GM10266 (cell line): ENCODE results near the gene MAP3K1.

Experiments used
- DNase-seq: peaks from one replicate; pipeline ENCODE4 v3.0.0; 2012; ENCODE audit errors: extremely low spot score
- CTCF ChIP-seq: IDR thresholded peaks from 2 replicates; pipeline ENCODE4 v1.5.1; 2012; ENCODE audit warnings: mild to moderate bottlenecking, low read depth; ENCODE audit not compliant: control insufficient read depth, insufficient read depth; ENCODE audit errors: missing control alignments

MAP3K1 gene

DNA sequence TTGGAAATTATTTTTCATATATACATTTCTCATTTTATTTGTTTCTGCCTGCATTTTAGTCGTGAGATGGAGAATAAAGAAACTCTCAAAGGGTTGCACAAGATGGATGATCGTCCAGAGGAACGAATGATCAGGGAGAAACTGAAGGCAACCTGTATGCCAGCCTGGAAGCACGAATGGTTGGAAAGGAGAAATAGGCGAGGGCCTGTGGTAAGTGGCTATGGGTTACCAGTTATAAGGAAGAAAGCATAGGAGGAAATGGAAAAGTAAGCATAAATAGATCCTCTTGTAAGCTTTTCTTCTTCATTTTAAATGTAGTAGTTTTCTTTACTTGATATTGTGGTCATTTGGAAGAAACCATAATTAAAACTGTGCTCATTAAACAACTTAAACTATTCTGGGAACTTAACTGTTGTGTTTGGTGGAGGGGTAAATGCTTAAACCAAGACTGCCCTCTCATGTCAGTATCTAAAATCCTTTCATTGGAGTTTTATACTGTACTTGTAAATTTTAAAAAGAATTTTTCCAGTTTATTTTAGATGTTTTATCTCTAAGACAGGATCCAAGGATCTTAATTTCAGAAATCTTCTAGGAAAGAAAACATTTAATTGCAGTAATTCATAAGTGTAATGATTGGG lies 41.3 kb downstream of the MAP3K1 start:
- DNase-seq: no peak

GRCh38 chr5:56858777-56859442 lies 43.6 kb downstream of the MAP3K1 start:
- no peak for TF ChIP-seq CTCF
- DNase-seq: no peak

More for the DNA sequence above, 41.3 kb downstream of the MAP3K1 start:
- TF ChIP-seq CTCF: no peak

DNA sequence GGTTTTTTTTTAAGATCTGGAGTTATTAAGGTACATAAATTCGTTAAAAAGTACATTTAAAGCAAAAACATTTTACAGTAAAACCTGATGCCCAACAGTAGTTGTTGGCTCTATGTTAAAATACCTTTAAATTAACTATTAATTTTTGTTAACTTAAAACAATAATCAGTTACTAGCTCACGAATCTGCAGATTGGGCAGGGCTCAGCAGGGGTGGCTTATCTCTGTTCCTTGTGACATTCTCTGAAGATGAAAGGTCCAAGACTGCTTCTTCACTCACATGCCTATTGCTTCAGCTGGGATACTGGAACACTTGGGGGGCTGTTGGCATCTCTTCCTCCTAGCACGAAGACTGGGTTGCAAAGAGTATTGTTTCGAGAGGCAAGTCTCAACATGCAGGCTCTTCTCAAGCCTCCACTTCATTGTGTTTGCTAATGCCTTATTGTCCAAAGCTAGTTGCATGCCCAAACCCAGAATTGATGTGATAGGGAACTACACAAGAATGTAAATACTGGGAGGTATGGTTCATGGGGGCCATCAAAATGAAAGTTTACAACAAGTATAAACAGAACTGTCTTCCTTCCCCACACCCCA lies 46.6 kb downstream of the MAP3K1 start:
- no peak for DNase-seq
- no peak for TF ChIP-seq CTCF

DNA sequence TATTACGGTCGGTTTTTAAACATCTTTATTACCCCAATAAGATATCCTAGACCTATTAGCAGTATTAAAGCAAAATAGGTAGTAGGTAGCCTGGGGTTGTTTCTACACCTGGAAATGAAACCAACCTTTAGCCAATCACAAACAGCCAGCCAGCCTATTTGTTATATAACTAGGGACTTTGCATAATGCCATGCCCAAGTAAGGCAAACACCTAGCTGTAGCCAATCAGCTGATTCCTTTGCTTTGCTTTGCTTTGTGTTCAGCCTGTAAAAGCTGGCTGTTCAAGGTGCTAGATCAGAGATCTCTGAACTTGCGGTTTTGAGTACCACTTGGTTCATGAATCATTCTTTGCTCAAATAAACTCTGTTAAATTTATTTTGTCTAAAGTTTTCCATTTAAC lies 47.6 kb downstream of the MAP3K1 start:
- no peak for TF ChIP-seq CTCF
- DNase-seq: no peak

DNA sequence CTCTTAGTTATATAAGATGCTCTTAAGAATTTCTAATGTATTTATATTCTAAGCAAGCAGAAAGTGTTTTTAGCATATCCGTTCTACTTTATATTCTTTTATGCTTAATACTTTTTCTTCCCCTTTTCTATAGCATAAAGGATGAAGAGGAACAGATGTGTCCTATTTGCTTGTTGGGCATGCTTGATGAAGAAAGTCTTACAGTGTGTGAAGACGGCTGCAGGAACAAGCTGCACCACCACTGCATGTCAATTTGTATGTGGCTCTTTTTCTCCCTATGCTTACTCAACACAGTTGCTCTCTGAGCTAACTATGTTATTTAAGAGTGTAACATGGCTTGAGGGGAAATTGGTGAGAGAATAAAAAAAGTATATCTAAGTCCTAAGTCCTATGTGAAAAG lies 56.4 kb downstream of the MAP3K1 start:
- DNase-seq: no peak
- TF ChIP-seq CTCF: no peak

DNA sequence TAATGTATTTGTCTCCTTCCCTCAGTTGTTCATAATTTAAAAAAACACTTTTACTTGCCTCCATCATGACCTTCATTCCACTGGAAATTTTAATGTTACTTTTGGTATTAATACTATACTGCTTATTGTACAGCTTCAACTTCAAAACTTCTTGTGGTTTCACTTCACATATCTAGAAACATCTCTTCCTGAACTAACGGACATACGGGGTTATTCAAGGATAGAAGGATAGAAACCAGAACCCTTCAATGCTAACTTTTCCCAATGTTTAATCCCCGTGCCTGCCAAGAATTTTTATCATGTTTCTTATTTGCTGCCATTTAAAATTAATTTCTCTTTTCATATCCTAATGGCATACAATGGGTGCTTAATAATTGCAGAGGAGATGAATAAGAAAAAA lies 57.7 kb downstream of the MAP3K1 start:
- no peak for DNase-seq
- TF ChIP-seq CTCF: no peak

- TF ChIP-seq CTCF: no peak
- no peak for DNase-seq
These were observed 61.0 kb downstream of the MAP3K1 start for GRCh38 chr5:56876327-56876726.
